Testis (tissue), 2 donors: ENCODE data around the gene MPDZ.

ENCODE experiments used
- CTCF ChIP-seq, 3 experiments: fragments of 450-650 bp in 2 of 3; fragments of 200-600 bp in 1 of 3; sonication (generic) in 1 of 3; IDR thresholded peaks; one replicate each; pipeline ENCODE4 v1.5.1; 2016 to 2019; ENCODE audit warnings: antibody characterized with exemption in 3 of 3, mild to moderate bottlenecking in 2 of 3, moderate library complexity in 1 of 3
- POLR2A ChIP-seq: fragments of 450-650 bp; IDR thresholded peaks from one replicate; pipeline ENCODE4 v1.6.1; 2017; ENCODE audit warnings: antibody characterized with exemption, mild to moderate bottlenecking, moderate library complexity

GRCh38 chr9:13144166-13144775 lies 135.2 kb downstream of the MPDZ start:
- no peak for TF ChIP-seq POLR2A
- no peak for TF ChIP-seq CTCF (IDR thresholded peaks at IDR 0.05)
